NCI-H748 treated with DMSO at 0.1 percent for 48 hours (cell line): ENCODE data around the gene TXNRD3.

Experiments used
- DNase-seq: peaks from one replicate; lab custom pipeline; 2025; lab: John Stamatoyannopoulos, UW

TXNRD3 gene

DNA sequence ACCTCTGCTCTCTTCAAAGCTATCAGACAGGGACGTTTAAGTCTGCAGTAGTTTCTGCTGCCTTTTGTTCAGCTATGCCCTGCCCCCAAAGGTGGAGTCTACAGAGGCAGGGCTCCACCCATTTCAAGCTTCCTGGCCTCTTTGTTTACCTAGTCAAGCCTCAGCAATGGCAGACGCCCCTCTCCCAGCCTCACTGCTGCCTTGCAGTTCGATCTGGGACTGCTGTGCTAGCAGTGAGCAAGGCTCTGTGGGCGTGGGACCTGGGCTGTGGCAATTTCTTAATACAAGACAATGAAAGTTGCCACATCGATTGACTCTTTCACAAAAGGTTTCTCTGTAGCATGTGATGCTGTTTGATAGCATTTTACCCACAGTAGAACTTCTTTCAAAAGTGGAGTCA, 63.4 kb downstream of the TXNRD3 start:
- DNase-seq = peak; percentile 0

DNA sequence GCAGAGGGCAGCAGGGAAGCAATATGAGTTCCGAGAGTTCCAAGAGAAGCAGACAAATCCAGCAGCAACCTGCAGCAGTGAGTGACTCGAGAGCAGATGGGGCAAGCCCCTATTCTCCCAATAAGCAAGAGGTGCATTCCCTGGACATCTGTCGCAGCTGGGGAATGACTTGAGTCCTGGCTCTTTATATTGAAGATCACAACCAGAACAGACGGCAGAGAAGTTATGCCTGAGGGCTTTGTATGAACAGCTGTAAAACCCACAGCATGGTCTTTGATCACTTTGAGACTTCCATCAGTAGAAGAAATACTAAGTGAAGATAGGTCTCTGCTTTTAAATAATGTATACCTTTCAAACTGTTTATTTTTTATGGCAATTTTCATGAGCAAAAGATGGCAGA, 72.6 kb downstream of the TXNRD3 start:
- DNase-seq = no peak

DNA sequence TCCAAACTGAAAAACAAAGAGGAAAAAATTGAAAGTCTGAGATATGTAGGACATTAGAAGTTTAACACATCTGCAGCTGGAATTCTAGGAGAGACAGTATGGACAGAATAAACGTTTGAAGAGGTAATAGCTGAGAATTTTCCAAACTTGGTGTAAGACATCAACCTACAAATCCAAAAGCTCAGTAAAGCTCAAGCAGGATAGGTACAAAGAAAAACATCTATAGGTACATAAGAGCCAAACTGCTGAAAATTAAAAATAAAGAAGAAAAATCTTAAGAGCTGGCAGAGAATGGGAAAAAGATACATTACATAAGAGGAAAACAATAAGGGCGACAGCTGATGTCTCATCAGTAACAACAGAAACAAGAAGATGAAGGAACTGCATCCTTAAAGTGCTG, 73.4 kb downstream of the TXNRD3 start:
- DNase-seq = no peak

DNA sequence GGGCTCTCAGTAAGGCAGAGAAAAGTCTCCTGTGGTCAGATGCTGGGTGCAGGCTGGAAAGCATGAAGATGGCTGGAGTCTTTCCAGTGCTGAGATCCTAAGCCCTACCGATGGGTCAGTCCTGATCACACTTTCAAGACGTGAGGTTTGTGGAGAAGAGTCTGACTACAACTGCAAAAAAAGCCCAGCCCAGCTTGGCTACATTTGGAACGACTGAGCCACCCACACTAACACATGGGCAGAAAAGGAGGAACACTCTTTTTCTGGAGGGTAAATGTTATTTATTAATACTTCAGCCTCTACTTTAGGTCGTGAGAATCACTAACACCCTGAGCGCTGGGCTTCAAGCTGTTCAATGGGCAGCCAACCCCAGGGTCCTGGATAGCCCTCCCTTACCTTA, 74.2 kb downstream of the TXNRD3 start:
- DNase-seq = no peak

DNA sequence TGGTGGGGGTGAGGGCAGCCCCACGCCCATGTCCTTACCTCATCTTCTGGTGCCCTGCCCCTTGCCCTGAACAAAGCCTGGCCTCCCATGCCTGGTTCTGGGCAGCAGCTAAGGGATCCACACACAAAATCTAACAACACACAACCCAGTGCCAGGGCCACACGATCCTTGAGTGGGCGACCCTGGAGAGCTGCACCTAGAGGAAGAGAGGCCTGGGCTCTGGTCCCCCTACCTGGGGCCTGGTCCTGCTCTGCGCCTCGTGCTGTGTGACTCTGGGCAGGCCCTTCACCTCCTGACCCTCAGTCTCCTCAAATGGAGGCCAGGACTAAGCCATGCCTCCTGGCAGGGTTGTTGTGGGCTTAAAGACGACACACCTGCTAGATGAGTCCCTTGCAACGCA, 76.2 kb downstream of the TXNRD3 start:
- DNase-seq = no peak

DNA sequence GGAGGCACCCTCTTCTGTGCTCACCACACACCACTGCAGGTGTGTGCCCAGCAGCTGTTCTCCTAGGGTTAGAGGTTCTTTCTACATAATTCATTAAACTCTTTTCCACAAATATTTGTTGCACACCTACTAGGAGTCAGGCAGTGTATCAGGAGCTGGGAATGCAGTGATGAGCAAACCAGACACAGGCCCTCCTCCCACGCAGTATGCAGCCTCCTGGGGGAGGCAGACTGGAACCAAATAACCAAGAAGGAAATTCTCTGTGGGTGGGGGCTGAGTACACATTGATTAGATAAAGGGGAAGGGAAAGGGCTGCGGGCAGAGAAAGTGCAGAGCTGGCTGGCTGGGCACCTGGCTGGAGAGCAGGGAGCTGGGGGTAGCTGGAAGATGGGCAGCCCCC, 77.7 kb downstream of the TXNRD3 start:
- DNase-seq = no peak

DNA sequence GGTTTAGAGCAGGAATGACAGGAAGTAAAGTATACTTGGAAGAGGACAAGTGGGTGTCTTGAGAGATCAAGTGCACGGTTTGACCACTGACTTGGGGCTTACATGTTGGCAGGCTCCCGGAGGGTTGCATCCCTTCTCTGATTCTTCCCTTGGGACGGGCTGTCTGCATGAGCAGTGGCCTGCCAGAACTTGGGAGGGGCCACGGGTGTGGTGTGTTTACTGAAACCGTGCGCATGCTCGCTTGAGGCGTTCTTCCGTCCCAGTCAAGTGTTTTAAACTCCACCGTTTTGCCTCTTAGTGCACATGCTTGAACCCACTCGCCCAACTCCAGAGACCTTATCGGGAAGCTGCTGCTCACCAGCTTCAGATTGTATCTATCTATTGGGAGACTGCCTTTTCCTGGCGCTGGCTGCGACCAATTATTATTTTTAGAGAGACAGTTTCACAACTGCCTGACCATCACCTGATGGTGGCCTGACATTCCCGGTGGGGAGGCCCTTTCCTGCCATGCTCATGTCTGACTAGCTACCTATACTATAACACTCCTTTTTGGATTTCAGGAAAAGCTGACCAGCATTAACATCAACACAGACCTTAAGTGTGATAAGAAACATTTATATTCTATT, 81.3 kb downstream of the TXNRD3 start:
- DNase-seq = no peak

DNA sequence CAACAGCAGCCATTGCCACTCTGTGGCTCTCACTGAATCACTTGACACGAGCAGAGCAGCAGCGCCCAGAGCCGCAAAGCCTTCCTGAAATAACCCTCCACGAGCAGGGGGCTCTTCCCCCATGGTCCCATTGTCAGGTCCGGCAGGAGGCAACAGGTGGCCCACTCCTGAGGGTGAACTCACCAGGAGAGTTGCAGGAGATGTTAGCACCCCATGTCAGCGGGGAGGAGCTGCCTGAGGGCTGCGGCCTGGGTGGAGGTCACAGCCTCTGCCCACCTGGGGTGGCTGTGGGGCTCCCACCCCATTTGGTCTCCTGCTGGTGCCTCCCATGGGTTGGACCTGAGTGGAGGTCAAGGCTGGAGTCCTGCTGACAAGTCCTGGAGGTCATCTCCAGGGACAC, 83.8 kb downstream of the TXNRD3 start:
- no peak for DNase-seq

DNA sequence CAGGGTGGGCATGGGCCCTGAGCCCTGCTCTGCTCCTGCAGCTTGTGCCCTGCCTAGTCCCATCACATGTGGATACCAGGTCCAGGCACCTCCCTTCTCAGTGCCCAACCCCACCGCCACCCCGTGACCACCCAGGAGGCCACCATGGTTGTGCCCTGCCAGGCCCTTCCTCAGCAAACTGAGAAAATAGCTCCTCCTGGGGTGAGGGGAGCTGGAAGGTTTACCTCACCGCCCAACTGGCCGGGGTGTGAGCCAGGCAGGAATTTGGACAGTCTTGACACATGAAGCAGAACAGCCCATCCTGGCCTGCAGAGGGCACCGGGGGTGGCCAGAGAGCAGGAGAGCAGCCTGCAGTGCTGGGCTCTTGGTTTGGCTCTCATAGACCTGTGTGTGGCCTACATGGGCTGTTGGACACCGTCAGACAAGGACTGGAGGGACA, 84.8 kb downstream of the TXNRD3 start:
- DNase-seq = no peak

DNA sequence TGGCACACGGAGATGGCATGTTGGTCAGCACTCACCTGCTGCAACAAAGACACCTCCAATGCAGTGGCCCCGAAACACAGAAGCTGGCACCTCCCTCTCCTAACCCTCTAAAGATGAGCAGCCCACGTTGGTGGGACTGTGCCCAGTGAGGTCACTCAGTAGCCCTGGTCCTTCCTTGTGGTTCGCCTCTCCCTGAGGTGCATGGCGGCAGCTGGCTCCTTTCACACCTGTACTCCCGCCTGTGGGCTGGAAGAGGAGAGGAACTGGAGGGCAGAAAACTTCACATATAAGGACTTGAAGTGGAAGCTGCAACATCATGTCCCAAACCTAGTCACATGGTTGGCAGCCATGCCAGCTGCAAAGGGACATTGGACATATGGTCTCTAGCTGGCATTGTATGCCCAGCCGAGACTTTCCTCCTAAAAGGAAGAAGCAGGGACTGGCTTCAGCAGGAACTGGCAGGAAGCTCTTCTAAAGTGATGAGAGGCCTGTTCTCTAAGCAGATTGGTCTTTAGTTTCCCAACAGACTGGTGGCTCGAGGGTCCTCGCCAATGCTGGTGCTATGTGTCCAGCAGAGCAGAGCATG, 85.4 kb downstream of the TXNRD3 start:
- no peak for DNase-seq

DNA sequence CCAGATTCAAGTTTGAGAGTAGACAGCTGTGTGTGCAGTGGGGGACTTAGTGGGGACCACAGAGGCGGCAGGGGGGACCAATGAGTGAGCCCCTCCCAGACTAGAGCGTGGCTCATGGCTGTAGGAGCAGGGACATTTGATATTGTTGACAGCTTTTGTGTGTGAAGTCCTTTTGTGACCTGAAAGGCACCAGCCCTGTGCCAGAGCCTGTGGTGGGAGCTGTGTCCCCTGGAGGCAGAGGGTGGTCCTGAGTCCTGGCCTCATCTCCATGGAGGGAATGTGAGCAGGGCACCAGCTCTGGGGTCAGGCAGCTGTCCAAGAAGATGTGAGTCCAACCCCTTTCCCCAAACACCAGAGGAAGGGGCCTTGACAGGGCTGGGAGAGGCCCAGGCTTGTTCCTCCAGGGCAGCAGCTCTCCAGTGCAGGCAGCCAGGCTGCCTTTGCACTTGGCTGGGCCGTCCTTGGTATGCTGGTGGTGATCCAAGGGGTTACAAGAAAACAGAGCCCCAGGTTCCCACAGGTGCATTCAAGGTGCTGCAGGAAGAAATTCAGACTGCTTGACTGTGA, 86.1 kb downstream of the TXNRD3 start:
- DNase-seq = no peak

DNA sequence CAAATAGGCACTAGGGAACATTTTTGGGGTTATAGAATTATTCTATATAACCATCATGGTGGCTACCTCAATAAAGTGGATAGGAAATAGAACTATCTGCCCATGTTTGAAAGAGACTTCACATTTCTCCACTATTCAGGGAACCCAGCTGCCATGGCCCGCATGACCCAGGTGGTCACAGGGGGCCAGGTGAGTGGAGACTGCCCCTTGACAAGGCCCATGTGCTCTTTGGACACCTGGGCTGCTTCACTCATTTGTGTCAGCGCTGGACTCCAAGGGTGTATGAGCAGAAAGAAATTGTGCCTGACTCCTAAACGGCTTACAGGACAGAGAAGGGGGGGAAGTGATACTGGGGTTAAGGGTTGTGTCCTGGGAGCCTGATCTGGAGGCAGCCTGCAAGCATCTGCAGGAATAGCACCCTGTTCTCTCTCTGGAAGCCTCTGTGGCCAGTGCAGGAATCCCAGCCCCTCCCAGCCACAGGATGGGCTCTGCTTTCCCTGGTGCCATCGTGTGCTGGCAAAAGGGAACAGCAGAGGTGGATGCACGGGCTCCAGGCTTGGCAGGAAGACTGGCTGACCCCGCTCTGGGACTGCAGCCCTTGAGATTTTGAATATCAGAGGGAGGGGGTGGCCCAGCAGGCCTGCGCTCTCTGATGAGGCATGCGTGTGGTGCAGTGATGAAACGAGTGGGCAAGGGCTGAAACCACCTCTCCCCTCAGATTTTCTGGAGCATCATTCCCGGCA, 87.1 kb downstream of the TXNRD3 start:
- no peak for DNase-seq

DNA sequence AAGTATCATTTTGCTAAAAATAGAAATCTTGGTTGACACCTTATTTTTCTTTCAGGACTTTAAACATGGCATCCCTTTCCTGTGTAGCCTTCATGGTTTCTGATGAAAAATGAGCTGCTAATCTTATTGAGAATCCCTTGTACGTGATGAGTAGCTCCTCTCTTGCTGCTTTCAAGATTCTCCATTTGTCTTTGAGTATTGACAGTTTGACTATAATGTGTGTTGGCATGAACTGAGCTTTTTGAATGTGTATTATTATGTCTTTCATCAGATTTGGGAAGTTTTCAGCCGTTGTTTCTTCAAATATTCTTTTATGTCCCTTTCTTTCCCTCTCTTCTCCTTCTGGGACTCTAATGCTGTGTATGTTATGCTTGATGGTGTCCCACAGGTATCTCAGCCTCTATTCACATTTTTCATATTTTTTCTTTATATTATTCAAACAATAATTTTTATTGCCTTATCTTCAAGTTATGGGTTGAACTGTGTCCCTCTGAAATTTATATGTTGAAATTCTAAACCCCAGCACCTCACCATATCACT, 92.1 kb downstream of the TXNRD3 start:
- DNase-seq = no peak

DNA sequence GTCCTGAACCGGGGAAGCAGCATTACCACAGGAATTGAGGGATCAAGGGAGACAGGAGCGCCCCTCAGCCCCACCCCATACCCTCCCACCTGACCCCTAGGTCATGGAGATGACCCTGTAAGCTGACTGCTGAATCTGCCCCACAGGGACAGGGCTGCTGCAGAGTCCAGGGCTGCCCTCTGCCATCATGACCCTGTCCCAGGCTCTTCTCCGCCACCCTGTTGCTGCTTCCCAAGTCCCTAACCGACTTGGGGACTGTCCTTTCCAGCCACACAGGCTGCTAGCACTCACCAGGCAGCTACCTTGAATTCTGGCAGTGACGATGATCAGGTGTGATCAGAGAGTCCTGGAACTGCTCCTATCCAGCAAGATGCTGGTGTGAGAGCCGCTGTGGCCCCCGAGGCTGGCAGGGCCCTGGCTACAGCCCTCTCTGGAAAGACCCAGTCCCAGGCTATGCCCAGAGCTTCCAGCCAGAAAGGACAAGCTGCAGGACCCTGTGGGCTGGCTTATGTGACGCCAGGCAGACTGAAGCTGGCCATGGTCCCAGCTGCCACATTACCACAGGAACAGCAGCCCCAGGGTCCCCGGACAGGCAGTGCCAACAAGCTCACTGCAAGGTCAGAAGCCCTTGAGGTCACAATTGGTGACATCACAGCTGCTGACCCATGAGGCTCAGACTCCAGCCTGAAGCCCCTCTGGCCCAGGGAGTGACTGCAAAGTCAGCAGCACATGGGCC, 96.4 kb downstream of the TXNRD3 start, which contains the start of gene C3orf22:
Gene C3orf22 (minus strand): TSS at position 597 of the 736 bp plus-strand sequence. CDS start 5,542 bp downstream, outside the sequence.
- DNase-seq = no peak

DNA sequence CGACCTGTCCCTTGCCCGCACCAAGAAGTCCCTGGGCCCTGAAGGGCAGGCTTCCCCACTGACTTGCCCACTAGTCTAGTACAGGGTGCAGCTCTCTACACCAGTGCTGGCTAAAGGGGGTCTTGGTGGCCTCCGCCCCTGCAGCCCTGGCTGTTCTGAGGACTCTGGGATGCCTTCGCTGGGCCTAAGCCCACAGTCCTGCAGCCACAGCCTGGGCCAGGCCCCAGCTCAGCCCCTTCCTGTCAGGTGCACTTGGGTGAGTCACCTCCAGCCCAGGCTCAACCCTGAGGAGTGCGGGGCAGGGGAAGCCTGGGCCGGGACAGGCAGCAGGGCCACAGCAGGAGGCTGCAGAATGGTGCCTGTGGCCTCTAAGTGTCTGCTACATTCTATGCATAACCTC, 97.2 kb downstream of the TXNRD3 start:
- no peak for DNase-seq

DNA sequence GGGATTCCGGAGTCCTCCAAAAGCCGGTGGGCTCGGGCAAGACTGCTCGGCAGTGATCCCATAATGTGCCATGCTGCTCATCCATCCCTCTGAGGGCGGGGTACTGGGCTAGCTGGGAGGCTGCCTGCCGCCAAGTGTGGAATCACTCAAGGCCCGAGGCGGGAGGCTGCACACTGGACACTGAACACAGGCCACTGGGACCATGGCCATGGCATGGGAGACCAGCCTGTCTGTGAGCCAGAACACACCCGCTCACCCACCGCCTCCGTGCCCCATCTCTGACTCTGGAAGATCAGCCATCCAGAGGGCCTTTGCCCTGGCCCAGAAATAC, 97.5 kb downstream of the TXNRD3 start:
- no peak for DNase-seq
